NCI-H2171 treated with DMSO at 0.1 percent for 48 hours (cell line): ENCODE data around the gene PIP5K1B.

Experiments
- DNase-seq: peaks from one replicate; lab custom pipeline; 2025; lab: John Stamatoyannopoulos, UW

Gene PIP5K1B

DNA sequence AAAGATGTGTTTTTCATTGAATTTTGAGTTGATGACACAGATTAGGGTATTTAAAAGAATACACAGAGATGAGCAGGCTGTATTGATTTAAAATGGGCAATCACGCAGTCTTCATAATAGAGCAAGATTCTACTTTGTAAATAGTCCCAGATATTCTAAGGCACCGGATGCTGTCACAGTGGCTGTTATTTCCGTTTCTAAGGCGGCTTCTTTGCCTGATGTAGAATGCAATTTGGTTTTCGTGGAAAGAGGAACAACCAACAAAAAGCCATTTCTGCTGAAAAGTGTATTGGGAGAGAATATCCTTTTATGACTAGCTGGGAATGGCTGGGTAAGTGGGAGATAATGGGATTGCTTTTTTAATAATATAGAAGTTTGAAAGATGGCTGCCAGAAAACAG lies 291.4 kb downstream of the PIP5K1B start:
- no peak for DNase-seq

DNA sequence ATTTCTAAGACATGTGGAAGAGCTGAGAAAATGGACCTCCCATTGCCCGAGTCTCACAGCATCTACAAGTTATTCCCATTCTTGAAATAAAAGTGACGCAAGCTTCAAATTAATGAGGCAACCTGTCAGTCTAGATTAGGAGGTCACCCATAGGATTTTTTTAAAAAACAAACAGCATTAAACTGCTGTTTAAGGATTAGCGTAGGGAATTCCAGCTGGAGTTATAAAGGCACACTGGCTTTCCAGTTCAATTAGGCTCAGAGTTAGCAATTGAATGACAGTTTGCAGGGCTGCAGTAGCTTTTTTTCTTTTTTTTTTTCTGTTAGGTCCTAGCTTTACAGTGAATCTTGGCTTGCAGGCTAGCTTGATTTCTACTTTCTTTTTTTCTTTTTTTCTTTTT lies 292.6 kb downstream of the PIP5K1B start:
- no peak for DNase-seq

DNA sequence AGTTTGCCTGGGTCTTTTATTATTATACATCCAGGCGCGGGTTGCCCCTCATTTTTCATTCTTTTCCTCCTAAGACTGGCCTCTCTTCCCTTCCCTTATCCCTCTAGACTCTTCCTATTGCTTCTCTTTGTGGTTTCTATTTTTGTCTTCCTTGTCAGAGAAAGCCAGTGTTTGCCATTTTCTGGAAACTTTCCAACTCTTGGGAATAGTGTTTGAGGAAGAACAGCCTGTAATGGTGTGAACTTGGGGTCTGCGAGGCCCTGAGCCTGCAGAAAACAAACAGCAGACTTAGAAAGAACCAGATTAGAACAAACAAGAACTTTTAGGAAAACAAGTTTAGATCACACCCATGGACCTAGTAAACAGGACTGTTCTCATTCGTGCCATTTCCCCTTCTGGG lies 293.3 kb downstream of the PIP5K1B start:
- DNase-seq = no peak

DNA sequence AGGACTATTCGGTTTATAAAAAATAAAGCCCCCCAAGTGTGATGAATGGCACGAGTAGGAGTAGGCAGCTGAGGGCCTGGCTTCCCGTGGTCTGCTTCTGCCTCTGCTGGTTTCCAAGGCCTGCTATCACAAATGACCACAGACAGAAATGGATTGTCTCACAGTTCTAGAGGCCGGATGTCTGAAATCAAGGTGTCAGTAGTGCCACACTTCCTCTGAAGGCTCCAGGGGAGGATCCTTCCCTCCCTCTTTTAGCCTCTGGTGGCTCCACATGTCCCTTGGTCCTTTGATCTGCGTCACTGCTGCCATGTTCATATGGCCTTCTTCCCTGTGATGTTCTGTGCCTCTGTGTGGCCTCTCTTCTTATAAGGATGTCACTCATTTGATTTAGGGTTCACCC lies 293.8 kb downstream of the PIP5K1B start:
- DNase-seq = no peak

DNA sequence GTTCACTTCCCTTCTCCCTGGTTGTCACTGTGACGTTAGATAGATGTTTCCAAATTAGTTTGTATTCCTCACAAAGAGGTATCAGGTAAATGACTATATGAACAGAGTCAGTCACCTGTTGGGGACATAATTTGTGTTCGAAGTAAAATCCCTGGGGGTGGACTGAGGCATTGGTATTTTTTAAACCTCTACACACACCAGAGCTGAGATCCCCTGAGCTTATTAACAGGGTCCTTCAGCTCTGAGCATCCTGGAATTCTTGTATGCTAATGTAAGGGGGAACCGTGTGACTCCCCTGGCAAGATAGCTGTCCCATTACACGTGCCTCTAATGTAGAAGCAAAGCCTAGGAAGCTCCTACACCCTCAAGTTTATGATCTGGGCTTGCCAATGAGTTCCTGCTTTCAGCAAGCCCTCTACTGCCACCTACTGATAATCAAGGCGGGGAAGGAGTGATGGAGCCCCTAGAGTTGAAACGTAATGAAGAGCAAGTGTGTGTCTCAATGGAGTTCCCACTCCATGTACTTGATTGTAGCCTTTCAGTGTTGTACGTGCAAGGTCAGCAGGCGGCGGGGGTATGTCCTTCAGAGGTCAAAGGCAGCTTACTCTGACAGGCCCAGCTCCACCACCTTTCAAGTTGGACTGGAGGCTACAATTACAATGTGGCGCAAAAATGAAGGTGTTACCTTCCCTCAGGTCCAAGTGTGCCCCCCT lies 294.5 kb downstream of the PIP5K1B start:
- DNase-seq = peak; percentile 64

DNA sequence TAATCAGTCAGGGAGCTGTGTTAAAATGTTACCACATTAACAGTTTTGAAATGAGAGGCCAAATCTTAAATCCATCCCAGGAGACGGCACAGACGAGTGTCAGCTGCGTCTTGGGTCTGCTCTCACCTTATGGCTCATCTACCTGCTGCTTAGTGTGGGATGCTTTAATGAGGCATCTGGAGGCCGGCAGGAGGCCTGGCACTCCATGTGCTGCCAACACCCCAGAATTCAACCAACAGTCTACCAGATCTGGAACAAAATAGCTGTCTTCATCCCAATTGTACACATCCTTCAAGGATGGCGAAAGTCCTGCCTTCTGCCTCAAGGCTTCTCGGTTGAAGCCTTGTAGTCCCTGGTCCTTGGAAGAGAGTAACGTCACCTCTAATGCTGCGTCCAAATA lies 296.9 kb downstream of the PIP5K1B start:
- DNase-seq = peak; percentile 31

DNA sequence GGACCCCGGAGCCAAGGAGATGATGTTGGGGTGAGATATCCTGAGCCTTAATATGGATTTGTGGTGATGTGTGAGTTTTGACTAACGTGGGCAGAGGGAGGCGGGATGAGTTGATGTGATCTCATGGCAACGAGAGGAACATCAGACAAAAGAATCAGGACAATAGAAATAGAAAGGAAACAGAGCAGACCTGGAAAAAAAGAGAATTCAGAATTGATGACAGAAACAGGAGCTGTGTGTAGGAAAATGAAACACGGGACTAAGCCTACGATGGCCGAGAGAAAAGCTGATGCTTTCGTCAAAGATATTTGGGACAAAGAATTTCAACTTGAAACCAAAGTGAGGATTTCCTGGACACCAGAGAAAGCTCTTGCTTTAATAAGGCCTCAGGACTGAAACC lies 298.0 kb downstream of the PIP5K1B start:
- DNase-seq = no peak

DNA sequence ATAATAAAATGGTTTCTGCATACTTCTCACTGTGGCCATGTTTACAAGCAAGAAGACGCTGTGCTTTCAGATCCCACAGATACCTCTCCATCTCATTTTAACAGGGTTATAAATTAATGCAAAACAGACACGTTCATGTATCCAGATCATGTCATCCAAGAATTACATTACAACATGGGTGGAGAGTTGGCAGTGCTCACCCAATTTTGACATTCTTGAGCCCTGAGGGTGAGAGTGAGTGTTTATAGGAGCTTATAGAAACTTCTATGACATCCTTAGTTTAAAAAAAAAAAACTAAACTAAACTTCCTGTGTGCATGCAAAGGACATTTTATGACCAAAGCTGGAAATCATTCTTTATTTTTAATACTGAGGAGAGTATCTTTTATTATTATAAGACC lies 299.8 kb downstream of the PIP5K1B start:
- DNase-seq = no peak

DNA sequence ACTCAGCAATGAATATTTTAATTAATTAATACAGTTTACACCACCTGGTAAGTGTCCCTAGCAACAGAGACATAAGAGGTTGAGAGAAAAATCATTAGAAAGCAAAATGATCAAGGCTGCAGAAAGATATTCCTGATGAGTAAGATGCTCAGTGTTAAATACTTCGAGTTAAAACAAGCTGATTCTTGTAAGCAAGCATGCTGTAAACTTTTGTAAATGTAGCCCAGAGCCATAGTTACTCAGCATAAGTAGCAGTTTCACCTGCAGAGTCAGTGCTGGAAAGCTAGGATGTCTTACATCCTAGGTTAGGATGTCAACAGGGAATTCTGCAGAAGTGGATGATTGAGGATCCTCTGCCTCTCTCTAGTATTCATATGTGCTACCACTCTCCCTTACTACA lies 304.7 kb downstream of the PIP5K1B start:
- DNase-seq = no peak

DNA sequence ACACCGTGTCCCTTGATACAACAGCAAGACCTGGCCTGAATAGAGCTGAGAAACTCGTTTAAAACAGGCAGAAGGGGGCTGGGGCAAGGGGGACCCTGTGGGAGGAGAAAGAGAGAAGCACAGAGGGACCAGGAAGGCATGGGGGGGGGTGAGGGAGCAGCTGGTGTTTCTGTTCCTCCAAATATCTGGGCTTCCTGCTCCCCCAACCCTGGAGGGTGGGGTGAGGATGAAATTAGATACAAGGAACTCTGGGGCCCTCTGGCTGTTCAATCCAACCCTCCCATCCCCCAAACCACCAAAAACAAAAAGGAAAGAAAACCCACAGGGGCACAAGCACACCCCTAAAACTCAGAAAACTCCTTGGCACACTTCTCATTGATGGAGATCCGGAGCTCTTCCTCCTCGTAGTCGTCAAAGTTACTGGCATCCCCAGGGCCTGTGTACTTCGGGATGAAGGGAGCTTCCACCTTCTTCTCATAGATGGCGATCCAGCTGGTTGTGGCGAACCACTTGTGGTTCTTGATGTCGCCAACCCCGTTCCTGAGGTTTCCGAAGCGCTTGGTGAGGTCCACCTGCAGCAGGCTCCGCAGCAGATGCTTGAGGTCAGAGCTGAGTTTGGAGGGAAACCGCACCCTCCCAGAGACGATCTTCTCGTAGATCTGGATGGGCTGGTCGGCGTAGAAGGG lies 307.8 kb downstream of the PIP5K1B start:
- no peak for DNase-seq

DNA sequence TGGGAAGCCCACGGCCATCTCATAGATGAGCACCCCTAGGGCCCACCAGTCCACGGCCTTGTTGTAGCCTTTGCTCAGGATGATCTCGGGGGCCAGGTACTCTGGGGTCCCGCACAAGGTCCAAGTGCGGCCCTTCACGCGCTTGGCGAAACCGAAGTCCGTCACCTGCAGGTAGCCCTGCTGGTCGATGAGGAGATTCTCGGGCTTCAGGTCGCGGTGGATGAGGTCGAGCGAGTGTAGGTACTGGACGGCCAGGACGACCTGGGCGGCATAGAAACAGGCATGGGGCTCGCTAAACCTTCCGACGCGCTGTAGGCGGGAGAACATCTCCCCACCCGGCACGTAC lies 308.3 kb downstream of the PIP5K1B start:
- DNase-seq = no peak

DNA sequence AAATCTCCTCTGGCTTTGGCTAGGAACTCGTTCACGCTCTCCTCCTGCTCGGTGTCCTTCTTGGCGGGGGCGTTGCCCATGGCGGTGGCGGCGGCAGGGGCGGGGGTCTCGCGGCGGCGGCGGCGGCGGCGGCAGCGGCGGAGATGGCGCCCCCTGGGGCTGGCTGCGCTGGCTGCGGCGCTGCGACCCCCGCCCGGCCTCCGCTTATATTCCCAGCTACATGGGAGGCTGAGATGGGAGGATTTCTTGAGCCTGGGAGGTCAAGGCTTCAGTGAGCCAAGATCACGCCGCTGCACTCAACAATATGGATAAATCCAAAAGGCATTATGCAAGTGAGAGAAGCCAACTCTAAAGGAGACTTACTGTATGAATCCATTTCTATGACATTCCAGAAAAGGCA lies 309.0 kb downstream of the PIP5K1B start, which contains the start of gene PRKACG:
TSS of gene PRKACG (minus strand) at position 101 of the 400 bp plus-strand sequence. CDS start at position 80, 21 bp downstream.
- DNase-seq = no peak

DNA sequence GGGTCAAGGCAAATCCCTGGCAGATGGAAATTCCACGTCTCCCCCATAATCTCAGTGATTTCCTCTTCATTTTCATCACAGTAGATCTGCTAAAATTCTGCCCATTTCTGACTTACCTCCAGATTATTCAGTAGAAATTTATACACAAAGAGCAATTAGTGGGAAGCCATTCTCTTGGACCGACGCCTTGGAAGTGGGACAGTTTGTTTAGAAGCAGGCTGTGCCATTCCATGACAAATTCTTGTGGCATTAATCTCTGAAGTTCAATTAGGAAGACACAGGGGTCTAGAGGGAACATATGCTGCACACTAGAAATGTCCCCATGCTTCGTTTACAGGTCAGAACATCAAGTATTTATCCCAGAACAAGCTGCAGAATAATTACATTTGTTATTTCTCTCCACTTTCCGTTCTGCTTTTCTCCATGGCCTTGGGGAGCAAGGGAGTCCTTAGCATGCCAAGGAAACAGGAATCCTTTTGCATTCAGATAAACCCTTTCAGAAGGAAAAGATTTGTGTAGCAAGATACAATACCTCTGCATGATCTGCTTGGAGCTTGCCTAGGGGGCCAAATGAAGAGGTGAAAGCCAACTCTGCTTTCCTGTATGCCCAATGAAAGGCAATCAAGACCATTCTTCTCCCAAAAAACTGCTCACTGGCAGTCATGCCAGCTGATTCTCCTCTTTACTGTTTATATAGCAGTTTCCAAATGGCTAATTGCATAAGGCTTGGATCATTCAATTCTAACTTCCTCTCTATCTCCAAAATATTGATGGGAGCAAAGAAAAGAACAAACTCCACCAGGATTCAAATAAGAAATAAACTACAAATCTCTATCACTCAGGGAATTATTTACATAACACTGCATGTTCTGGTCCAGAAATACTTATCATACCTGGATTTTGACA lies 311.4 kb downstream of the PIP5K1B start:
- DNase-seq = no peak

DNA sequence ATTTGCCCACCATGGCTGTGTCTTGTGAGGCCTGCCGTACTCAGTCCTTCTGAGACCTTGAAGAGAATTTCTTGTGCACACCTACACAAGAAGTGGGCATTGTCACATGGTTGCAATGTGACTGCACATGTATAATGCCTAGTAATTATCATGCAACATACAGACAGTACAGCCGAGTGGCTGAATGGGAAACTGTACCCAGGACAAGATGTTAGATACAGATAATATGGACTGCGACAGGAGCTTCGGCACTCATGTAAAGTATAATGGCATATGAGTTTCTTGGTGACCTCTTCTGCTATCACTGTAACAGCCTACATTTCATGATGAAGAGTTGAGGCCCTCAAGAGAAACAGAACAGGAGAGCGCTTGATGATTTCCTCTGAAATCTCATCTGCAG lies 313.7 kb downstream of the PIP5K1B start:
- no peak for DNase-seq

DNA sequence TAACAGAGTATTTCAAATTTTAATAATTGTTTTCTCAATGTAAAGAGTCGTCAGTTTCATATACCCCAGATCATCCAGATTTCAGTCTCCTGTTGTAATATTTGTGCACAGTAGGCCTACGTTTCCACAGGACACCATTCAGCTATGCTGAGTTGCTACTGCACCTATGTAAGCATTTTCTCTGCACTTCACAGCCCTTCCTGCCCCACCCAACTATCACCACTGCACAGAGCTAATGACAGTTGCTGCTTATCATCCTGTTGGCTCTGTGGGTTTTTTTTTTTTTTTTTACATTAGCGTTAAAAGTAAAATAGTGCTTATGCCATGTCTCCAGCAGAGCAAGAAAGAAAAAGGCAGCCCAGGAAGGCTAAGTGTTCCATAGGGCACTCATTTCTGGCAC lies 314.8 kb downstream of the PIP5K1B start:
- DNase-seq = no peak

DNA sequence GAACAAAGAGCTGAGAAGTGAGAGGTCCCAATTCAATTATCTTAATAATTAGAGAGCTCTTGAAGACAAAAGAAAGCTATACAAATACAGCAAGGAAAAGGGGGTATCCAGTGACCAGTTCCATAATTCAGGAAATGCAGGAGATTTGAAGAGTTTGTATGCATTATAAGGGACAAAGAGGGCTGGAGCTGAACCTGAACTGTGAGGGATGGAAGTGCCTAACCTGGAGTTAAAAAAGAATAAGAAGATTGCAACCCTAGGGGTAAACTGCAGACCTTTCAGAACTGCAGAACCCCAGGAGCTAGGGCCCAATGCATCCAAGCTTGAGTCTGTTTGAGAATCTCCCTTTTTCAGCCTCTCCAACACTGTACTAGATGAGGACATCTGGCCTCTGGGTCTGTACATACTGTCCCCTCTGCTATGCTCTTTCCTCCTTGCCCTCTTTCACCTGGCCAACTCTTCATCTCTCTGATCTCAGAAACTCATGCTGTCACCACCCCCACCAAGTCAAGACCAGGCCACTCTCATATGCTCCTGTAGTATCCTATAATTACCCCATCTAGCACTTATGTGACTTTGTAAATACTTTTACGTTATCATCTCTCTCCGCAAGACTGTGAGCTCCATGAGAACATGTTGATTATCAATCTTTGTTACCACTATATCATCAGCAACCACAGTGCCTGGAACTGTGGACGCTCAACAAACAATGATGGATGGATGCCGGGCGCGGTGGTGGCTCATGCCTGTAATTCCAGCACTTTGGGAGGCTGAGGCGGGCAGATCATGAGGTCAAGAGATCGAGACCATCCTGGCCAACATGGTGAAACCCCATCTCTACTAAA lies 315.5 kb downstream of the PIP5K1B start:
- no peak for DNase-seq

DNA sequence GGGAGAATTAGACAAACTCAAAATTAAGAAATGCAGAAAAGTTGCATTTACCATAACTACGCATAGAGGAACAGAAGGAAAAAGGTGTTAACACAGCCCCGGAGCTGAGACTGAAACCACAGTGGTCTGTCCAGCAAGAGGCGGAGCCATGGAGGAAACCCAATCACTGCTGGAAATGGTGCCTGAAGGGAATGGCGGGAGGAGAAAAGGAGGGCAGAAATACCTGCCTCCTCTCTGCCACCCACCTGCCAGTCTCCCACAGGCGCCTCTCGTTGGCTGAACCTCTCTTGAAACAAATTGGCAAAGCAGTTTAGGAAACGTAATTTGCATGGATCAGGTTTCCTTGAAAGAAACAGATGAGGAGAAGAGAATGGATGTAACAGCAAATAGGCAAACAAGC lies 318.6 kb downstream of the PIP5K1B start:
- peak; percentile 76 for DNase-seq

DNA sequence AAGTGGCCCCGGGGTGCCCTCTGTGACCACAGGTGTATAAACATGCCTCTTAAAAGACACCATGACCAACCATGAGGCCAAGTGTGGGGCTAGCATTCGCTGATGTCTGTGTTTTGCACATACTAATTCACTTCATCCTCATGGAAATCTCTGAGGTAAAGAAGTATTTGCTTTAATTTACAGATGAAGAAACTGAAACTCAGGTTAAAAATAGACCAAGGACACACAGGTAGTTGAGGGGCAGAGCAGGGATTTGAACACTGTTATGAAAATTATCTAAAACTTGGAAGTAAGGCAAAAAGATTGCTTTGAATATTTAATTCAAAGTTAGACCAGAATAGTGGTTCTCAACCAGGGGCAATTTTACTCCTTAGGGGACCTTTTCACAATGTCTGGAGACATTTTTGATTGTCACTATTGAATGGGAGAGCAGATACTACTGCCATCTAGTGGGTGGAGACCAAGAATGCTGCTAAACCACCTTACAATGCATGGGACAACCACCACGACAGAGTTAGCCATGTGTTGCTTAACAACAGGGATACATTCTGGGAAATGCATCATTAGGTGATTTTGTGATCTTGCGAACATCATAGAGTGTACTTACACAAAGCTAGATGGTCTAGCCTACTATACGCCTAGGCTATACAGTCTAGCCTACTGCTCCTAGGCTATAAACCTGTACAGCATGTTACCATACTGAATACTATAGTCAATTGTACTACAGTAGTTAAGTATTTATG lies 322.5 kb downstream of the PIP5K1B start:
- peak; percentile 65 for DNase-seq

DNA sequence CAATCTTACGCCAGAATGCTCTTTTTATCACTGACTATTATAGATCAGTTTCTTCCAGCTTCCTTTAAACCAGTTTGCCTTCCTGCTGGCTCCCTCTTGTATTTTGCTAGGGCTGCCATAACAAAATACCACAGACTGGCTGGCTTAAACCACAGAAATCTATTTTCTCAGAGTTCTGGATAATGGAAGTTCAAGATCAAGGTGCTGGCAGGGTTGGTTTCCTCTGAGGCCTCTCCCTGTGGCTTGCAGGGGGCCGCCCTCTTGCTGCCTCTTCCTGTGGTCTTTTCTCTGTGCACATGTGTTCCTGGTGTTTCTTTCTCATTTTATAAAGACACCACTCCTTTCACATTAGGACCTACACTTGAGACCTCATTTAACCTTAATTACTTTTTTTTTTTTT lies 323.7 kb downstream of the PIP5K1B start:
- no peak for DNase-seq

DNA sequence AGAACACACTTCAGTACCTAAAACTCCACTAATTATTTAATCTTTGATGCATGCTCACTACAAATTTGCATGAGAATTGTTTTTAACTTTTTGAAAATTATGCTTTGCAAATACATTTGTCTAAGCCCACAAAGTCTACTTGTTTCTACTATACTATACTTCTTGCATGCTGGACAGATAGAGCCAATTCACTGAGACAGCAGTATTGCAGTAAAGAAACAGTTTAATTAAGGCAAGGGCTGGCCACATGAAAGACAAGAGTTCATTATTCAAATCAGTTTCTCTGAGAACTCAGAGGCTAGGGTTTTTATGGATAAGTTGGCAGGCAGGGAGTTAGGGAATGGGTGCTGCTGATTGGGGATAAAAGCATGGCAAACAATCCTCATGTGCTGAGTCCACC lies 324.5 kb downstream of the PIP5K1B start:
- no peak for DNase-seq
